Glutamatergic neuron (in vitro differentiated cells): ENCODE results near the gene CCDC188. TPM values are rescaled to one million over a fixed set of nuclear protein-coding genes. Genes with fewer than 3 reads are reported as not detected.

Experiments
- DNase-seq: peaks from one replicate; pipeline ENCODE4 v3.0.0; 2022
- H3K27ac Mint-ChIP-seq: one replicate; pipeline ENCODE4 v1.8.0; 2020; ENCODE audit warnings: mild to moderate bottlenecking, mixed read lengths, inconsistent platforms; ENCODE audit not compliant: unreplicated experiment
- H3K27me3 Mint-ChIP-seq: one replicate; pipeline ENCODE4 v1.8.0; 2020; ENCODE audit warnings: mild to moderate bottlenecking, moderate library complexity, mixed read lengths, inconsistent platforms; ENCODE audit not compliant: unreplicated experiment
- H3K36me3 Mint-ChIP-seq: one replicate; pipeline ENCODE4 v1.8.0; 2020; ENCODE audit warnings: mild to moderate bottlenecking, mixed read lengths, inconsistent platforms; ENCODE audit not compliant: unreplicated experiment
- H3K4me1 Mint-ChIP-seq: one replicate; pipeline ENCODE4 v1.8.0; 2020; ENCODE audit warnings: mild to moderate bottlenecking, low read depth, mixed read lengths, inconsistent platforms; ENCODE audit not compliant: unreplicated experiment
- H3K4me3 Mint-ChIP-seq: one replicate; pipeline ENCODE4 v1.8.0; 2020; ENCODE audit warnings: mild to moderate bottlenecking, mixed read lengths, inconsistent platforms; ENCODE audit not compliant: unreplicated experiment
- H3K9me3 Mint-ChIP-seq: one replicate; pipeline ENCODE4 v1.8.0; 2020; ENCODE audit warnings: mild to moderate bottlenecking, moderate library complexity, mixed read lengths, inconsistent platforms; ENCODE audit not compliant: unreplicated experiment
- total RNA-seq: library from RNA; stranded (reverse); fragmentation: NEBNext Ultra II Directional; extraction: Animal tissue kit (Norgen Biotek cat#: 25700); gene quantifications from one replicate; pipeline ENCODE4 v1.2.1, GENCODE V29; 2021; ENCODE audit not compliant: unreplicated experiment
- TF ChIP-seq, protein P1 (sequence below): fragments of 200-600 bp; sonication (generic); IDR thresholded peaks from one replicate; pipeline ENCODE4 v1.5.0; 2021; ENCODE audit not compliant: partially characterized antibody, unreplicated experiment

Gene CCDC188
- total RNA-seq, 1 donor from 2014 or later: 0.54 TPM

DNA sequence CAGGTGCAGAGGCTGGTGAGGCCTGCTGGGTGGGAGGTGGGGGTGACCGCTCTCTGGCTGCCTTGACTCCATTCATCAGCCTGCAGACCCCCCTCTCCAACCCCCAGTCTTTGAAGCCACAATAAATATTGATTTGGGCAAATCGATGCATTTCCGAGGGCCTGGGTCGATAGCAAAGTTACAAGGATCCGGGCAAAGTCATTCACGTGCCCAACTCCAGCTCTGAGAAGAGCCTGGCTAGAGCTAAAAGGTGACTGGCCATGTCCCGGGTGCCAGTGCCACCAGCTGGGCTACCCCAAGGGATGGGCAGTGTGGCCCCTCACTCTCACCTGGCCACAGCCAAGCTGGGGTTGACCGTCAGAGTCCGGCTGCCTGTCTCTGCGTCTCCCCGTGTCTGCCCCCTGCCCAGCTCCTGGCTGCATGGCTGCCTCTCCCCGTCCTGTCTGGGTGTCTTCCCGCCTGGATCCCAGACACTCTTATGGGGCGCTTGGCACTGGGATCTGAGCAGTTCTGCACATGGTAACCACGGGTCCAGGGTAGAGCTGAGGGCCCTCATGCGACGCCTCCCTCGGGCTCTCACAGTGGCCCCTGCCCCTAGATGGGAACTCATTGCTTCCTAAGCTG is 46.7 kb upstream of the CCDC188 start:
- no peak overlapping the region for H3K4me3 Mint-ChIP-seq
- H3K9me3 Mint-ChIP-seq: no peaks in the 10 kb centered on the region
- H3K36me3 Mint-ChIP-seq: no peaks in the 10 kb centered on the region
- TF ChIP-seq, protein P1, sequence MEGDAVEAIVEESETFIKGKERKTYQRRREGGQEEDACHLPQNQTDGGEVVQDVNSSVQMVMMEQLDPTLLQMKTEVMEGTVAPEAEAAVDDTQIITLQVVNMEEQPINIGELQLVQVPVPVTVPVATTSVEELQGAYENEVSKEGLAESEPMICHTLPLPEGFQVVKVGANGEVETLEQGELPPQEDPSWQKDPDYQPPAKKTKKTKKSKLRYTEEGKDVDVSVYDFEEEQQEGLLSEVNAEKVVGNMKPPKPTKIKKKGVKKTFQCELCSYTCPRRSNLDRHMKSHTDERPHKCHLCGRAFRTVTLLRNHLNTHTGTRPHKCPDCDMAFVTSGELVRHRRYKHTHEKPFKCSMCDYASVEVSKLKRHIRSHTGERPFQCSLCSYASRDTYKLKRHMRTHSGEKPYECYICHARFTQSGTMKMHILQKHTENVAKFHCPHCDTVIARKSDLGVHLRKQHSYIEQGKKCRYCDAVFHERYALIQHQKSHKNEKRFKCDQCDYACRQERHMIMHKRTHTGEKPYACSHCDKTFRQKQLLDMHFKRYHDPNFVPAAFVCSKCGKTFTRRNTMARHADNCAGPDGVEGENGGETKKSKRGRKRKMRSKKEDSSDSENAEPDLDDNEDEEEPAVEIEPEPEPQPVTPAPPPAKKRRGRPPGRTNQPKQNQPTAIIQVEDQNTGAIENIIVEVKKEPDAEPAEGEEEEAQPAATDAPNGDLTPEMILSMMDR: no peak
- H3K27ac Mint-ChIP-seq: no peak overlapping the region
- H3K27me3 Mint-ChIP-seq: no peaks in the 10 kb centered on the region
- DNase-seq: no peak
- H3K4me1 Mint-ChIP-seq: peaks cover 2% of the 10 kb centered on the region

GRCh38 chr22:20196094-20196842 is 45.4 kb upstream of the CCDC188 start:
- TF ChIP-seq, protein P1: no peak
- H3K27me3 Mint-ChIP-seq: no peaks in the 10 kb centered on the region
- H3K9me3 Mint-ChIP-seq: no peaks in the 10 kb centered on the region
- peaks cover 2% of the 10 kb centered on the region for H3K4me1 Mint-ChIP-seq
- DNase-seq: no peak
- H3K27ac Mint-ChIP-seq: no peak overlapping the region
- H3K4me3 Mint-ChIP-seq: no peak overlapping the region
- no peaks in the 10 kb centered on the region for H3K36me3 Mint-ChIP-seq

GRCh38 chr22:20194681-20195593 is 44.1 kb upstream of the CCDC188 start:
- DNase-seq: no peak
- H3K36me3 Mint-ChIP-seq: no peaks in the 10 kb centered on the region
- no peak overlapping the region for H3K4me3 Mint-ChIP-seq
- no peaks in the 10 kb centered on the region for H3K9me3 Mint-ChIP-seq
- H3K27ac Mint-ChIP-seq: no peak overlapping the region
- H3K4me1 Mint-ChIP-seq: peaks cover 6% of the 10 kb centered on the region
- TF ChIP-seq, protein P1: no peak
- no peaks in the 10 kb centered on the region for H3K27me3 Mint-ChIP-seq

DNA sequence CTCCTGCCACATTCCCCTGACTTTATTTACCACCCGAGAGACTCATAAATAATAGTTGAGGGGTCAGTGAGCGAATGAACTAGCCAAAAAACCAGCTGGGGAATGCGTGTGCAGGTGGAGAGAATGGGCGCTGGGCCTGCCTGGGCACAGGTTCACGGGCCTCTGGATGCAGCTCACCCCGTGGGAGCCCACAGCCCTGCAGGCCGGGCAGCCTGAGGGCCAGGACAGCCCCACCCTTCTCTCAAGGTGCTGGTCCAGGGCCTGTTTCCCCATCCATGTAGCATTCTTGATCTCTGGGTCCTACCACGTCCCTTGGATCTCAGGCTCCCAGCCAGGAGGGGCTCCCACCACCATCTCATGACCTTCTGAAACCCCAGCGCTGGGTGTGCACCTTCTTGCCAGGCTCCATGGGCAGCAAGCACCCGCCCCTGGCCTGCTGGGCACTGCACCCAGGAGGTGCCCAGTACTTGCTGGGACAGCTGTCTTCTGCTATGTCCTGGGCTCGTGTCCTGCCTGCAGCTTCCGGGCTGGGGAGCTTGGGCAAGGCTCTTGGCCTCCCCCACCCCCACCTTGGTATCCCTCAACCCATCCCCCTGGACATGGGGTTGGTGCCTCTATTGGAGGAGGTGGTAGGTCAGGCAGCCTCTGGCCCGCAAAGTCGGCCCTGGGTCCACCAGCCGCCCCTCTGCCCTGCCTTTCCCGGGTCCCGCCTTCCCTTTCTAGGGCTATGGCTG is 43.1 kb upstream of the CCDC188 start:
- no peak for DNase-seq
- H3K4me1 Mint-ChIP-seq: peaks cover 6% of the 10 kb centered on the region
- H3K27ac Mint-ChIP-seq: no peak overlapping the region
- H3K36me3 Mint-ChIP-seq: no peaks in the 10 kb centered on the region
- H3K27me3 Mint-ChIP-seq: no peaks in the 10 kb centered on the region
- H3K9me3 Mint-ChIP-seq: no peaks in the 10 kb centered on the region
- H3K4me3 Mint-ChIP-seq: no peak overlapping the region
- TF ChIP-seq, protein P1: no peak
